22Rv1 (cell line): ENCODE data around the gene CTNND2.

ENCODE experiments used
- CTCF ChIP-seq: fragments of 450-650 bp; IDR thresholded peaks from 2 replicates; pipeline ENCODE4 v1.5.1; 2017; ENCODE audit warnings: mild to moderate bottlenecking
- ZFX ChIP-seq: fragments of 450-650 bp; IDR thresholded peaks from 2 replicates; pipeline ENCODE4 v1.6.1; 2017; ENCODE audit warnings: antibody characterized with exemption, borderline replicate concordance

DNA sequence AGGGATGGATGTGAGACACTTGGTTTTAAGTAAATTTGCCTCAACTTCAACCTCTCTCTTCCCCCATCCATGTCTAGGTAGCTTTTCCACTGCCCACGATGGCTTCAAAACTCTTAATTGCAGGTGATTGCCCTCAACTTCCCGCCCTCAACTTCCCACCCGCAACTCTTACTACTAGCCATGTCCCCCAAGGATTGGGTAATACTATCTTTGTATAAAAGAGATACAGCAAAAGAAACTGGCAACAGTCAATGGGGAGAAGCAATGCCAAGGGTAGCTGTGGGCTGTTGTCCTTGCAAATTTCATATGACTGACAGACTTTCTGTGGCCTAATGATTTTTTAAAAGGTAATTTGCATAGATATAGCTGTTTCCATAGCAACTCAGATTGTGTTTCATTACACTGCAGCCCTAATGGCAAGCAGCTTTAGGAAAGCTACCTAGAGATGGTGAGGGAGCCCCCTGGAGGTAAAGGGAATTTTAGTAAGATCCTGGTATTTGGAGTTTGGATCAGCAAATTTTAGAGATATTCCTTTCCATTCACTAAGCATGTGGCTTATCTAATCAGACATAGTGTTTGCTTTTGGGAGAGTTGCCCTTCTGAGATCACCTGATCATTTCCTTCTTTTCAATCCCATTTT, 721.7 kb downstream of the CTNND2 start:
- peak; percentile 73 for TF ChIP-seq CTCF
- TF ChIP-seq ZFX: no peak
